ENCODE measurements around the gene FAM9C. TPM values are rescaled to one million over a fixed set of nuclear protein-coding genes. Genes with fewer than 3 reads are reported as not detected.

The FAM9C gene
- total and polyA plus RNA-seq, 2 donors (not counting 3 experiments of a cell fraction or from before 2014, with no cell fraction given): not detected

GRCh38 chrX:13082206-13083065 lies 38.0 kb upstream of the FAM9C start:
- no peak overlapping the region for H2AFZ ChIP-seq (ENCODE audit: low read depth, low read length)
- ChIA-PET CTCF (interaction anchor here (1.4 kb wide), 2 partner anchors 9 to 12 kb away, joined by 4 read pairs; no protein-coding TSS in a partner anchor), POLR2A (no interaction called here)
- no peaks in the 10 kb centered on the region for H3K27me3 ChIP-seq (ENCODE audit: control insufficient read depth in 2 of 2, insufficient read depth in 2 of 2, low read length in 2 of 2)
- H3K9me1 ChIP-seq (replicated peaks; ENCODE audit: control insufficient read depth, extremely low read depth, insufficient read depth, low read length): no peaks in the 10 kb centered on the region
- H3K9ac ChIP-seq (replicated peaks; ENCODE audit: extremely low read depth, insufficient read depth, low read length): no peak overlapping the region
- H3K36me3 ChIP-seq (ENCODE audit: control insufficient read depth in 2 of 2, extremely low read depth in 1 of 2, insufficient read depth in 2 of 2, low read length in 2 of 2): no peaks in the 10 kb centered on the region
- dilution Hi-C loops (cut with MboI; ENCODE audit: extremely low pct_ligation_motif_present, low sequenced_read_pairs) (no loop called here), intact Hi-C loops (cut with micrococcal nuclease) (no loop called here)
- H4K20me1 ChIP-seq (replicated peaks; ENCODE audit: control insufficient read depth, extremely low read depth, insufficient read depth, low read length): no peaks in the 10 kb centered on the region
- TF ChIP-seq EZH2 (IDR thresholded peaks at IDR 0.05; ENCODE audit: borderline replicate concordance, low read depth, low read length, severe bottlenecking) (no peak), POLR2A (IDR thresholded peaks at IDR 0.05; ENCODE audit: low read depth, low read length) (no peak), FOS (IDR thresholded peaks at IDR 0.05; ENCODE audit: borderline replicate concordance, insufficient read depth, low read length) (no peak), JUN (IDR thresholded peaks at IDR 0.05; ENCODE audit: borderline replicate concordance, insufficient read depth, insufficient read length, low read depth) (no peak), MYC (IDR thresholded peaks at IDR 0.05; ENCODE audit: low read depth, low read length) (no peak), CTCF (IDR thresholded peaks at IDR 0.05; ENCODE audit: extremely low read depth in 1 of 2, insufficient read depth in 1 of 2, low read depth in 1 of 2, low read length in 2 of 2) (no peak), GATA2 (IDR thresholded peaks at IDR 0.05; ENCODE audit: insufficient read depth, insufficient read length, low read depth, low read length) (no peak), POLR2AphosphoS5 (IDR thresholded peaks at IDR 0.05; ENCODE audit: insufficient read depth, low read depth, low read length) (no peak)
- TF ChIP-seq, protein P1, sequence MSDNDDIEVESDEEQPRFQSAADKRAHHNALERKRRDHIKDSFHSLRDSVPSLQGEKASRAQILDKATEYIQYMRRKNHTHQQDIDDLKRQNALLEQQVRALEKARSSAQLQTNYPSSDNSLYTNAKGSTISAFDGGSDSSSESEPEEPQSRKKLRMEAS (IDR thresholded peaks at IDR 0.05; ENCODE audit: insufficient read depth, insufficient read length): no peak
- H3K9me3 ChIP-seq (replicated peaks; ENCODE audit: control insufficient read depth, insufficient read depth, low read length): no peaks in the 10 kb centered on the region
- H3K4me1 ChIP-seq (ENCODE audit: control insufficient read depth, extremely low read depth, insufficient read depth, low read length): peaks cover 11% of the 10 kb centered on the region
- DNase-seq (ENCODE audit: low read depth, low spot score) (no peak), FAIRE-seq (no peak)
- BruUV-seq (replicated peaks): no TSS peak
- no peak overlapping the region for H3K27ac ChIP-seq (ENCODE audit: insufficient read depth, low read depth, low read length)
- no peak overlapping the region for H3K4me3 ChIP-seq (replicated peaks in 1 of 3; ENCODE audit: insufficient read depth in 1 of 3, low read depth in 1 of 3, low read length in 3 of 3)
- no peak overlapping the region for H3K4me2 ChIP-seq (ENCODE audit: insufficient read depth, low read length)
- no peaks in the 10 kb centered on the region for H3K79me2 ChIP-seq (ENCODE audit: control insufficient read depth, insufficient read depth, low read length)

Measured in endothelial cell of umbilical vein (primary cell).